ENCODE data around the gene C6orf47. TPM values are rescaled to one million over a fixed set of nuclear protein-coding genes. Genes with fewer than 3 reads are reported as not detected.
A peak's percentile ranks its signal among the peaks of the same experiment; 100 is the strongest.
"Not testable (repeated sequence)": the region's sequence is repeated elsewhere in the genome, so short reads cannot be mapped to it uniquely, and the experiment has no call there.

C6orf47 gene
- total RNA-seq: 21.5 TPM

- DNase-seq (ENCODE audit: low spot score): peak; percentile 87
Observed at GRCh38 chr6:31660381-31661261, at the start of gene C6orf47. C6orf47 (minus strand) TSS chr6:31660778; CDS start chr6:31659947, 831 bp downstream.

- DNase-seq (ENCODE audit: low spot score): not testable (repeated sequence)
Observed at GRCh38 chr6:31709157-31709556, 48.6 kb upstream of the C6orf47 start.

- no peak for DNase-seq (ENCODE audit: low spot score)
Observed at GRCh38 chr6:31708224-31708623, 47.6 kb upstream of the C6orf47 start.

DNA sequence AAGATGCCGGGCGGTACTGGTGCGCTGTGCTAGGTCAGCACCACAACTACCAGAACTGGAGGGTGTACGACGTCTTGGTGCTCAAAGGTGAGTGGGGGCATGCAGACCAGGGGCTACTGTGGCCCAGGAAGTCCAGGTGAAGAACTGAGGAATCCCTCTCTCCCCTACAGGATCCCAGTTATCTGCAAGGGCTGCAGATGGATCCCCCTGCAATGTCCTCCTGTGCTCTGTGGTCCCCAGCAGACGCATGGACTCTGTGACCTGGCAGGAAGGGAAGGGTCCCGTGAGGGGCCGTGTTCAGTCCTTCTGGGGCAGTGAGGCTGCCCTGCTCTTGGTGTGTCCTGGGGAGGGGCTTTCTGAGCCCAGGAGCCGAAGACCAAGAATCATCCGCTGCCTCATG, 47.1 kb upstream of the C6orf47 start:
- no peak for DNase-seq (ENCODE audit: low spot score)

DNA sequence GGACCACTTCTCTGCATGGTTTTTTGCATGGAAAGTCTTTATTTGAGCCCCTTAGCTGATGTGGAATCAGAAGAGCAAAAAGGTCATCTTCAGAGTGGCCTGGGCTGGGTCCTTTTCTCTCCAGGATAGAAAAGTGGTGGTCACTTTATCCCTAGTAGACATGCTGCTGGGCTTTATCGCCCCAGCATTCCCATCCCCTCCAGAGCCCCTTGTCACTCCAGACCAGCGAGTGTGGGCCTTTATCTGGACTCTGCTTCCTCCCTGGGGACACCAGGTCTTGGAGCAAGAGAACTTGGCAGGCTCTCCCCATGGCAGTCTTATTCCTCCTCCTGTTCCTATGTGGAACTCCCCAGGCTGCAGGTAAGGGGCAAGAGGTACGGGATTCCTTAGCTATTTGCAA, 46.0 kb upstream of the C6orf47 start, which contains the start of gene LY6G6F:
Gene LY6G6F (plus strand): TSS at position 268 of the 400 bp plus-strand sequence. CDS start 41 bp downstream, at position 309.
- DNase-seq (ENCODE audit: low spot score): no peak

GRCh38 chr6:31705931-31706330, 45.4 kb upstream of the C6orf47 start:
- DNase-seq (ENCODE audit: low spot score): no peak

- peak; percentile 99 for DNase-seq (ENCODE audit: low spot score)
Observed at GRCh38 chr6:31702819-31703716, 42.5 kb upstream of the C6orf47 start, which contains the start of gene ABHD16A. ABHD16A (minus strand) TSS chr6:31703324; CDS start chr6:31703281, 43 bp downstream.

DNA sequence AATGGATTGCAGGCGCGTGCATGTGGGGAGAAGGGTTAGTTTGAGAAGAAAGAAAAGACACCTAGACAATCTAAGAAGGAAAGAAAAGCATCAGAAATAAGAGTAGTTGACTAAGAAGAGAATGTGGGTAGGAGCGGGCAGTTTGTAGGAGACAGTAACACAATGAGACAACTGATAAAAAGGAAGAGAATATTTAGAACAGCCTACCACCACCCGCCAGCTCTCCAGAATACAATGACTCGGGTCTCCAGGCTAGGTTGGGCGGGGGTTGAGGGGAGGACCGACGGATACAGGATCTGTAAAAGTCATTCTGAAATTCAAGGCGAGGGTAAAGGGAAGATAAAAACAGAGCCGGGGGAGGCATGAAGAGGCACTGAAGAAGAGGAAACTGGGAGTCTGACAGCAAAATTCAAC, 41.8 kb upstream of the C6orf47 start:
- no peak for DNase-seq (ENCODE audit: low spot score)

- no peak for DNase-seq (ENCODE audit: low spot score)
Observed at GRCh38 chr6:31701666-31702404, 41.3 kb upstream of the C6orf47 start.

DNA sequence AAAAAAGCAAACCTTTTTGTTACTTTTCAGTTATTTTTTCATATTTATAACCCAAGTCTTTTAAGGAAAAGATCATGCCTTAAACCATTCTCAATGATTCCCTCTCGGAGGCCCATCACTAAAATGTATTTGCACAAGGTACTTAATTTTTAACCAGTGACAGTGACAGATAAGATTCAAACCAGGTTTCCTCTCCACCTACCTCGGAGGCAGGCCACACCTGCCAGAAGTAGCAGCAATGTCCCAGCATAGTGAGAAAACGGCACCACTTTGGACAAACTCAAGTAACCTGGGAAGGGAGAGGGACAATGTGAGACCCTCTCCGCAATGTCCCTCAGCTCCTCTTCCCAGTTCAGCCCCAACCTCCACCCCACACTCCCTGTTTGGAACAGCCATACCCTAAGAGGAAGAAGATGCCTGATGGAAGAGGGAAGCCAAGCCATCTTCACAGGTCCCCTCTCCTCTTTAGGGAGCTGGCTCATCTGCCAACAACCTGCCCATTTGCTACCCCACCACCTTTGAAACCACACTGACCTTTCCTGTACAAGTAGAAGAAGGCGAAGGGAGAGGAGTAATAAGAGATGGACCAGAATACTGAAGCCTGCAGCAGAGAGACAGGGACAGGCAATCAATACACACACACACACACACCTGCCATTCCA, 40.3 kb upstream of the C6orf47 start:
- DNase-seq (ENCODE audit: low spot score): no peak

- no peak for DNase-seq (ENCODE audit: low spot score)
Observed at GRCh38 chr6:31697555-31697954, 37.0 kb upstream of the C6orf47 start.

DNA sequence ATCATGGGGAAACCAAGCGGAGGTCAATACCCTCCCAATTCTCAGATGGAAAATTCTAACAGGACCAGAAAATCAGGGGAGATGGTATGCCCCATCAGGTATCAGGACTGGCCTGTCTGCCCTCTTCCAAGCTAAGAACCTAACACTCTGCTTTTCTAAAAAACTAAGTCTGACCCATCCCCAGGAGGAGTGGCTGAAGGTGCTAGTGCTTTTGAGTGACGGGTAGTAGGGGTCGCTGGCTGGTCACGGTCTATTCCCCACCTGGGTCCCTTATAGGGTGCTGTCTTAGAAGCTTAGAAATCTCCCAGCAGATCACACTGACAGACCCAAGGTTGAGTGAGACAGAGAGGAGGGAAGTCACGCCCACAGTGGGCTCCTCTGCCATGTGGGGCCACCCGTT, 33.0 kb upstream of the C6orf47 start:
- DNase-seq (ENCODE audit: low spot score): no peak

DNA sequence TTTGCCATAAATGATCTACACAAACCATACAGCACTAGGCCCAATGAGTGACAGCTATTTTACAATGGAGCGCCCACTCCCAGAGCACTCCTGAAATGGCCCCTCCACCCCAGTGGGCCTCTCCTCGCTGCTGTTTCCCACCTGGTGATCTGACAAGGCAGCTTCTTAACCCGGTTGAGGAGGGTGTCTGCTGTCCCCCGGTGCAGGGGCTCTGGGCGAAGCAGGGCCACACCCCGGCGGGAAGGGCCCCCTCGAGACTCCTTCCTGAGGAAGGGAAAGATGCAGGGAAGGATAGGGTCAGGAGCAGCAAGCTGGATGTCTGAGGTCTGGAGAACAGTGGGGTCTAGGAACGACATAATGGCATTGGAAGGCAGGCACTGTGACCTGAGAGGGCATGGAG, 32.3 kb upstream of the C6orf47 start:
- no peak for DNase-seq (ENCODE audit: low spot score)

DNA sequence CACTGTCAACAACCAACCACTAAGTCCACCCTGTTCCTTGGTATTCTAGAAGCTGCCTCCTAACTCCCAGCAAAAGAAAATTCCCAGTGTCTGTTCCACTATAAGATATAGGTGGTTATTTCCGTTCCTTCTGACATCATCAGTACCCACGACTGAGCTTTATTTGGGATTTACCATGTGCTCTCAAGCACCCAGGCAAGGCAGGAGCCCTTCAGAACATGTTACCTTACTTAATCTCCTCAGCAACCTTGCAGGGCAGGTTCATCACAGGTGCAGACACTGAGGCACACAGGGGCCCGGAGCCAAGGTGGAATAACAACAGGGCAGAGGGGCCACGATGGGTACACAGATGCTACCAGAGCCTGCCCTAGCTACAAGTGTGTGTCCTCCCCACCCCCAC, 31.8 kb upstream of the C6orf47 start:
- no peak for DNase-seq (ENCODE audit: low spot score)

- no peak for DNase-seq (ENCODE audit: low spot score)
Observed at GRCh38 chr6:31691564-31692108, 31.1 kb upstream of the C6orf47 start.

DNA sequence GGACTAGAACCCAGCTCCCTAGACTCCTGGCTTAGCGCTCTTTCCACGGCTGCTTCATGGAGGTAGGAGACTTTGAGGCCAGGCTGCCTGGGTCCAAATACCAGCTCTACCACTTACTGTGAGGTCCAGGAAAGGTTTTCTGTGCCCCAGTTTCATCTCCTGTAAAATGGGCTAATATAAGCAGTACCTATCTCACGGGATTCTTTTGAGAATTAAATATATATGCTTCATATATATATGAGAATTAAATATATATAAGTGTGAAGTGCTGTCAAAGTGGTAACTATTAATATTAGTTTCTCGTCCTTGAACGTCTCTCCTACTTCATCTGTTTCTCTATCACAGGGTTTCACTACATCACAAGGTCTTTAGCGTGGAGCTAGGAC, 30.5 kb upstream of the C6orf47 start:
- DNase-seq (ENCODE audit: low spot score): no peak

DNA sequence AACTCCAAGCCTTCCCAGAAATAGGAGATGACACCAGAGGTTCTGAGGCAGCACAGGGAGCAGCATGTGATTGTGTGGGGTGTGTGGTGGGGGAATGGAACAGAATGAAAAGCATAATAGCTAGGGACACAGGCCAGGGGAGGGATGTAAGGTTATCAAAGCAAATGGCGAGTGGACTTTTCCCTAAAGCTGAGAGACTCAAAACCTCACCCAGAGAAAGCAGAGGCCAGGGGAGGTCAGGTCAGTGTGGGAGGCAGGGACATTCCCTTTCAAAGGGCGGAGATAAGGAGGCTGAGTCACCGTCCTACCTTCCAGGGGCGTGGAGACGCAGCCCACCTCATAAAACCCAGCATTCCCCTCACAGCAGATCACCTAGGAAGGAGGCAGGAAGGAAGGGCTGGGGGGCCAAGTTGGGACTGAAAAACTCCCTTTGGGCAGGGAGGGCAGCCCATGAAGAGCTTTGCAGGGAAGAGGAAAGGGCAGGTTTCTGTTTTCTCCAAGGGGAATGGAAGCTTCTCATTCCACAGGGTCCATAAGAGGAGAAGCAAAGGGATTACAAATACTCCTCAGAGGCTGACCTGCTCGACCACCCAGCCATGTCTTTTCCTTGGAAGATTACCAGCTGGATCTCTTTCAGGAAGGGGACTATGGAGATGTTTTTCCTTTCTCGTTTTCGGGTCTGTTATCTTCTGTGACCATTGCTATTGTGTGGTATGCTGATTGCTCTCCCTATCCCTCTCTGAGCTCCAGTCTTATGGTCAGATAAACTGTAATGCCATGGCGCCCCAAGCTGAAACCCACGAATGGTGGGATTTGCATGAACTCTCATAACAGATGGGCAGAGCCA, 29.9 kb upstream of the C6orf47 start:
- no peak for DNase-seq (ENCODE audit: low spot score)

- no peak for DNase-seq (ENCODE audit: low spot score)
Observed at GRCh38 chr6:31689249-31690110, 28.9 kb upstream of the C6orf47 start.

All from ureter (tissue), 1 donor.